NT2/D1 (cell line): ENCODE results near the gene IMP4.

Experiments used
- SUZ12 ChIP-seq: IDR thresholded peaks from 2 replicates; pipeline ENCODE4 v1.6.1; 2011; ENCODE audit not compliant: insufficient read length, insufficient read depth; ENCODE audit errors: extremely low read depth
- YY1 ChIP-seq: IDR thresholded peaks from 2 replicates; pipeline ENCODE4 v1.6.1; 2011; ENCODE audit not compliant: insufficient read length, insufficient read depth
- ZNF274 ChIP-seq: IDR thresholded peaks from 2 replicates; pipeline ENCODE4 v1.6.1; 2011; ENCODE audit warnings: mild to moderate bottlenecking, low read depth, low read length

DNA sequence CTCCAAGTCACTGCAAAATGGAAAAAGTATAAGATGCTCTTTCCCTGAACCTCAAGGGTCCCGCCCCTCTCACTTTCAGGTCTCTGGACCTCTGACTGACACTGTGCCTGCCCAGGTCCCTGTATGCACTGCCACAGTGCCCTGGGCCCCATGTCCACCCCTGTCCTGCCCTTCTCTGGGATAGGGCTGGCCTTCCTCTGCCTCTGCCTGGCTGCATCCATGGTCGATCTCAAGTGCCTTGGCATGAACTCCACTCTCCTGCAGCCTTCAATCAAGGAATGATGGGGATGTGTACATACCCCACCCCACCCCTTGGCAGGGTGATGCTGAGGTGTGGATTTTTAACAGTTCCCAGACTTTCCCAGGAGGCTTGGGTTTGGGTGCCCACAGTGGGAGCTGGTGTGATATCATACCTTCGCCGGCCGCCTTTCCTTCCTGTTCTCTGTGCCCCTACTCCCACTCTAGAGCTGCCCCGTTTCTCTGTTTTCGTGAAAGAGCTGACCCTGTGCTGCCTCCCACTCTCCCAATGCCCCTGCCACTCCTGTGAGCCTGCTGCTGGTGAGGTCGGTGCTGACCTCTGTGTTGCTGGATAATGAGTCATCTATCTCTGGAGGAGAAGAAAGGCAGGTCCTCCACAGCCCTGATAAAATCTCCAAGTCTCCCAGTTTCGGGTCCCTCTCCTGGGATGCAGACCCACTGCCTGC lies 32.0 kb downstream of the IMP4 start:
- TF ChIP-seq SUZ12, result no peak
- TF ChIP-seq YY1, result no peak
- TF ChIP-seq ZNF274, result no peak
